HG02610 (cell line): Measurements from ENCODE around the gene PADI6.
"Not testable (repeated sequence)": the region's sequence is repeated elsewhere in the genome, so short reads cannot be mapped to it uniquely, and the experiment has no call there.

Experiments used
- ATAC-seq: cut with Tn5 transposase; IDR thresholded peaks from one replicate; pipeline ENCODE4 v1.9.1; 2021; ENCODE audit warnings: mild to moderate bottlenecking, moderate library complexity; ENCODE audit not compliant: unreplicated experiment

Gene PADI6

DNA sequence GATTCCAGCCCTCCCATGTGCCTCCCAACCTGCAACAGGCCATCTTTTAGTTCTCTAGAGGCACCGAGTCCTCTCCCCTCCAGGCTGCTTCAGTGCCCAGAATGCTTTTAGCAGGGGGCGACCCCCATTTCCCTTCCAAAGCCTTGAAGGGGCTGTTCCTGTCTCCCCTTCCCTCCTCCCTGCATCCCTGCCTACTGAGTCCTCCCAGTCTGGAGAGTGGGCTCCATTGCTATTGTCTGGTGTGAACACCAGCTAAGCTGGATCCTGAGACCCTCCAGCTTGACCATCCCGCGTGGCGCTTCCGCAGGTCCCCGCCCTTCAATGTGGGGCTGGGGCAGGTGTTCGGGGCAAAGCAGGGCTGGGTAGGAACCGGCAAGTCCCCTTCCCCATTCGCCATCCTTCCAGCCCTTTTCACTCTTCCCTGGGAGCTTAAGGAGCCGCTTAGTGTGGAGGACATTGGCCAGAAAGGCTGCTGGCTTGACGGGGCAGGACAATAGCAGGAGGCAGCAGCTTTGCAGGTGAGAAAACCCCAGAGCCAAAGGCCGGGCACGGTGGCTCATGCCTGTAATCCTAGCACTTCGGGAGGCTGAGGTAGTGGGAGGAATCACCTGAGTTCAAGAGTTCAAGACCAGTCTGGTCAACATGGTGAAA, 32.2 kb downstream of the PADI6 start:
- no peak for ATAC-seq

DNA sequence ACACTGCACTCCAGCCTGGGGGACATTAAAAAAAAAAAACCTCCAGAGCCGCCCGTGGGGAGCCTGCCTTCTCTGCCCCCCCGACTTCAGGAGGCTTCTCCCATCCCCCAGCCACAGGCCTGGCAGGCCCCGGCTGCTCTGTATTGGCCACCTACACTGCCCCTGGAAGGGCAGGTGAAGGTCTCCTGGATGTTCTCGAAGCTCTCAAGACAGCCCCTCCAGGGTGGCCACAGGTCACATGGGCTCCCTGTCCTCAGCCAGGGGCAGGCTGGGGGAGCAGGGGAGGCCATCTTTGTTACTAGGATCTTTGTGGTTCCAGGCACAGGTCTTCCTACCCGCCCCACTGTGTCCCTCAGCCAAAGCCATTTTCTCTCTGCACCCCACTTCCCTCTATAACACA, 32.8 kb downstream of the PADI6 start:
- ATAC-seq: no peak

DNA sequence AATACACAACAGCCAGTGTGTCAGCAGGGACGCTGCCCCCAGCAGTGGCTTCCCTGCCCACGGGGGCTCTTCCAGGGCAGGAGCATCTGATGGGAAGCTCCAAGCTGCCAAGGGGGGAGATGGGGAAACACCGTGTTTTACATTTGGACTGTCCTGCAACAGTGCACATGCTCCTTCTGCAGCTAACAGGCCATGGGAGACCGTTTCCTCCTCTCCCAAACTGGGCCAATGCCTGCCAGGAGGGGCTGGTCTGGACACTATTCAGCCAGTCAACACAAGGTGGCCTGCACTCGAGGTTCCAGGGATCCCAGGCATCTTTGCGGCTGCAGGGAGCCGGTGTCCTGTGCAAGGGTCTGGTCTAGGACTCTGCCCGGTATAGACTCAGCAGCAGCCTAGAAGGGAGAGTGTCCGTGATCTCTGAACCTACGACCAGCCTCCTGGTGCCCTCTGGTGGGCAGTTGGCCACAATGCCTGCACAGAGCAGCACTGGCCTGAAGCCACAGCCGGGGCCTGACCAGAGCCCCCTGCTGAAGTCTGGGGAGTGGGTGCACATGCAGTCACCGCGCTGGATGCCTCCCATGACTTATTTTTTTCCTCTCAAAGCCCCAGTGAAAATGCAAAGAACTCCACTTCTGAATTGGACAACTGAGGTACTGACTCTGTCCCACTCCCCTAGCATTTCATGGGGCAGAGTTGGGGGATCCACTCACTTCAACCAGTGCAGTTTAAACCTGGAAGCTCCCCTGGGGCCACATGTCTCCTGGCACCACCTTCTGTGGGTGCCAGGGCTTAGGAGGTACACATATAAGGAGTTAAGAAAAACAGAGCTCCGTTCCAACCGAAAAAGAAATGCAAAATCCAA, 34.1 kb downstream of the PADI6 start:
- no peak for ATAC-seq

DNA sequence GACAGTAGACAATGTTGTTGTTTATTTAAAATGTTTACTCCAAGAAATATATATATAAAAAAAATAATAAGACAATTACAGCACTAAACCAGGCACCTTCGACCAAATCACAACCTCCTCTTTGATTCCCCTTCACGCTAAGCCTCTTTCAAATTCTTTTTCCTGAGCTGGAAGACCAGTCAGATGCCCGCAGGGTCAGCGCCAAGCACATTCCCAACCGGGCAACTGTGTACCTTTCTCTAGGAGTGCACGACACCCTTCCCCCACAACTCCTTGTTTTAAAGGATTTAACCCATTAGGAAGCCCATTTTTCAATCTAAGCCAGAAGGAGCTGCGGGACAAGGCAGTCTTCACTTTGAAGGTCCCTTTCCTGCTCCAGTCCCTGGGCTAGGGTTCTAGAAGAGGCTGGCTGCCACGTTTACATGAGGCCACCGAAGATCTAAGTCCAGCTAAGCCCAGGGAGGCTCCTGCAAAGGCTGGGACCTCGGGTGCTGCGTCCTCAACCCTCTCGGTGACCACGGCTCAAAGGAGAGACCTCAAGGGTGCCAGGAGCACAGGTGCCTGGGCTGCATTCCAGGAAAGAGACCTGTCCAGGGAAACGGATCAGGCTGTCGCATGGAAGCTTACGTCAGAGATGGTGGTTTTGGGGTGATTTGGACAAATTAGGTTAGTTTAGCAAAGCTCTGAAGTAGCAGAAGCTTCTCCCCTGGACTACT, 34.9 kb downstream of the PADI6 start:
- ATAC-seq: not testable (repeated sequence)

DNA sequence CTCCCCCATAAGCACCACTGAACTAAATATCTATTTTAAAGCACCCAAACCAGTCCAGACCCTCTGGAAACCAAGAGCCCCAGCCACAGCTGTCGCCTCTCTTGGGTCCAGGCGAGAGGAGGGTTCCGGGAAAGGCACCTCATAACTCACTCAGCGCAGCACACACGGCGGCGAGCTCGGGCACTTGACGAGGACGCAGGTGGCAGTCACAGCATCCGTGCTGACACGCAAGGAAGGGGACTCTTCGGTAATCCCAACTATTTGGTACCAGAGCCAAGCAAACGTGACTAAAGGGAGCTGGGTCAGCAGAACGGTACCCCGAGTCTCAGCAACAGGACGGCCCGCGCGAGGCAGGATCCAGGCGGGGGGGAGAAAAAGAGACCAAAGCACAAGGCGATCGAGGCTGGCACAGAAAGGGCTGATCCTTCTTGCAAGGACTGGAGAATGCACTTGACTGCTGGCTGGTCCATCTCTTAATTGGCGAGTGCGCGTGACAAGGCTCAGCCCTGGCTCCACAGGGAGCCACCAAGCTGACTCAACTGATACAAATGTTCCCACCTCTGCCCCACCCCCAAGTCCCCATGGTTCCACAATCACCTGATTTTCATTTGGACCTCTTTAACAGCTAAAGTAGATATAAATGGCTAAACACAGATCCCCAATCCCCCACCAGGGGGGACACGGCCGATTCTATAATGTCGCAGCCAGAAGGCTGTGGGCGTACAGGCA, 36.0 kb downstream of the PADI6 start:
- not testable (repeated sequence) for ATAC-seq

DNA sequence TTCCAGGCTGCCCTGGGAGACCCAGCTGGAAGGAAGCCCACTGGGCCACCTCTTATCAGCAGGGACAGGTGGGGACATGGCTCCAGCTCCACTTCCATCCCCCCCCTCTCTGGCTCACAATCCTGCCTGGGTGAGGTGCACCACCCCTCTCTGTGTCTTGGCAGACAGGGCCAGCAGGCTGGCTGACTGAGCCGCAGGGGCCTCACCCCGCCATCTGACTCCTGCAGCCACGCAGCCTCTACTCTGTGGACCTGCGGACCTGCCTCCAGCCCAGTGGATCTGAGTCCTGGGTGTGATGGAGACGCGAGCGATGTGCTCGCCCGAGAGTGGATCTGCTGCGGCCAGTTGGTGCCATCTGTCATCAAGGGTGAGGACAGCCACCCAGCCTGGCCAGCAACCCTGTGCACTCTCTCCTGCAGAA, 37.4 kb downstream of the PADI6 start:
- no peak for ATAC-seq

DNA sequence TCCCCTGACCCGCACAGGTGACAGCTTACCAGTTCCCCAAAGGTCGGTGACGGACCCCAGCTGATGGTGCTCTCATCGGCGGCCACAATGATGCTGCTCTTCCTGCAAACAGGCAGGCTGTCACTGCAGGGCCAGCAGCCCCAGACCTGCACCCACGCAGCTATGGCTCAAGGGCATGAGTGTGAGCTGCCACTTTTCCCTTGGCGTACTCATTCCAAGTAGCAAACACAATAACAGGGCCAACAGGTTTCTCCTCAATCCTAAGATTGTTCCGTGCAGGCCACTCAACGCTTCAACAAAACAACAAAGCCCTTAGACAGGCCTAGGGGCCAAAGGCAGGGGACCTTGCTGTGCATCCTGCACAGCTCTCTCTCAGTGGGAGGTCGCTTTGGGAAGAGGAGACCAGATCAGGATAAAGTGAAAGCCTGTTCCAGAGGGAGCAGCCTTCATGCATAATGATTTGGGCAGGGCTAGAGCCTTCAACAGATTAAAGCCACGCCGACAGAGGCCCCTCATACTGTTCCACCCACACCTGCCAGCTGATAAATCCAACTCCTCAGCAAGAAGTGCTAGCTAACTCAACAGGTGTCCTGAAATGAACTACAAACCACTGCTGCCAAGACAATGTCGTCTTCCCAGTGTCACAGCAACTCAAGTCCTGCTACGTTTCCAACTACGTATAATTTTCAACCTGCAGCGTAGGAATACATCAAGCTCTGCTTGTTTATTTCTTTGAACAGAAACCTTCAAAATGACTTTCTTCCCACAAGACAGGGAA, 40.3 kb downstream of the PADI6 start:
- no peak for ATAC-seq

DNA sequence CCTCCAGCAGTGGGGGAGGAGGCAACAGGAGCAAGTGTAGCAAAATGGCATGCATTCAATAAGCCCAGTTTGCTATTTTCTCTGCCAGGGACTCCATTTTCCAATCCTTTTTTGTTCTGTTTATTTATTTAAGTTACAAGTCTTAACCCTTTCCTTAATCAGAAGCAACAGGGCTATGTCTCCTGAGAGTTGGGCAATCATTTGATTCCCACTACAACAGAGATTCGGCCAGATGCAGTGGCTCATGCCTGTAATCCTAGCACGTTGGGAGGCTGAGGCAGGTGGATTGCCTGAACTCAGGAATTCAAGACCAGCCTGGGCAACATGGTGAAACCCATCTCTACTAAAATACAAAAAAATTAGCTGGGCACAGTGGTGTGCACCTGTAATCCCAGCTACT, 42.0 kb downstream of the PADI6 start:
- no peak for ATAC-seq

DNA sequence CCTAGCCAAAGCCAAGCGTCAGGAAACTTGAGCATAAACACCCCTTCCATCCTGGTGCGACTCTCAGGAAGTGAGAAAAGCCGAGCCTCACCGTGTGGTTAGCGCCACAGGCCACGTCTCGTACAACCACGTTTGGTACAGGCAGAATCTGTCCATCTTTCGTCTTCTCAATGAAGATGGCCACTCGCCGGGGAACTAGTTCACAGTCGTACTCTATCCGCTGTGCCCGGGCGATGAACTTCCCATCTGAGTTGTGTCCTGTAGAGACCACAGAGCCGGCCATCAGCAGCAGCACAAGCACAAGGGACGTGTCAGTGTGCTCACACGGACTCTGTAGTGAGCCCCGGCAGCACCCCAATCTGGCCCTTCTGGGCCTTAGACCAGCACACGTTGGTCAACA, 44.4 kb downstream of the PADI6 start:
- no peak for ATAC-seq

DNA sequence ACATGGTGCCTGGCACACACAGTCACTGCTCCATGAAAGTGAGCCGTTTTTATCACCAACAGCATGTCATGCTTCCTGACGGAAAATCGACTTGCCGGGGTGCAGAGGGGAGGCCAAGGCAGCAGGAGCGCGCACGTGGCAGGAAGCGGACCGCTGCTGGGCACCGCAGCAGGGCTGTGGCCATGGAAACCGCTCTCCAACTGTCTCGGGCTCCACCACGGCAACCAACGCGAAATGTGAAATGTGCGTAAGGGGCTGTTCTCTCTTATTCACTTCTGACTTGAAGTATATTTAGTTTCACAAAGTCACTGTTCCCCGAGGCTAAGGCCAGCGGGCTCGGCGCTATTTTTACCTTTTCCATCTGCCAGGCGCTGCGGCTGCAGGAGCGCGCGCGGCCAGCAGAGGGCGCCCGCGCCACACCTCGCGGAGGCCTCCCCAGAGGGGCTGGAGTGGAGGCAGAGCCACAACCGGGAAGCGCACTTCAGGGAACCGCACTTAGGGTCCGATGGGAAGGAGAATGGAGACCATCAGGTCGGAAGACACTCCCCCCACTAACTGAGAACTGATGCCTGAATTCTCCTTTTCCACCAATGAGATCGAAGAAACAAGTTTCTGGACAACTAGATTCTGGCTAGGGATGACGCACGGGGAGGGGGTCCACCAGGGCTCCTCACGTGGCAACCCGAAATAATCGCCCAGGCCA, 47.8 kb downstream of the PADI6 start:
- ATAC-seq: no peak

DNA sequence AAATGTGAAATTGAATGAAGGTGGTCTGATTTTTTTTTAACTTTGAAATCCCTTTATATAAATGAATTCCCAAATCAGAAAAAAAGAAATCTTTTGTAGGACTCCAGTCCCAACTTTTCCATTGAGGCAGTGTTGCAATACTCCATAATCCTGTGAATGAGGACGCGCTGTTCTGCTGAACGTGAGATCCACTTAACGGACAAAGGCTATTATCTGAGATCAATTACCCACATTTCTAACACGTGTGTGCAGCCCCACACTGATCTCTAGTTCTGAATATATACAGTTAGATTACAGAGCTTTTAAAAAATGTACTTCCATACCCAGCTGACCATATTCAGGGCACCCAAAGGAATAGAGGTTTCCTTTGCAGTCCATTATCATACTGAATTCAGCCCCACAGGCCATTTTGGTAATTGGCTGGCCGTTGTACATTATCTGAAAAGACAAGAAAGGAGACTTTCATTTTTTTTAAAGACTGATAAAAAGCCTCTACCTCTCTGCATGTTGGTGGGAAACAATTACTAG, 48.5 kb downstream of the PADI6 start:
- no peak for ATAC-seq

DNA sequence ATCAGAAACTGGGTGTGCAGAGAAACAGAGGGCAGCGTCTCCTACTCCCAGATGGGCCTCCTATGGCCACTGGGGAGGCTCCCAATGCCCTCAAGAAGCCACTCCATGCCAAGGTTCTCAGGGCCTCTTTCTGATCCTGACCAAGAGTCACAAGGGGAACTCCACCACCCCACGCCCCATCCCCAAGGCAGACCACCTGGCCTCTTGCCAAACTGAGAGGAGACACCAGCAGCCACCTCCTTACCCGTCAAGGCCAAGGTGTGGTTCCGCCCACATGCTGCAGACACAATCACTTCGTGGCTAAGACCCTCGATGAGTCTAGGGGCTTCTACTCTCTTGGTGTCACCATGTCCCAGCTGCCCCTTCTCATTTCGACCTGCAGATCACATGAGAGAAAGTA, 50.5 kb downstream of the PADI6 start:
- no peak for ATAC-seq

DNA sequence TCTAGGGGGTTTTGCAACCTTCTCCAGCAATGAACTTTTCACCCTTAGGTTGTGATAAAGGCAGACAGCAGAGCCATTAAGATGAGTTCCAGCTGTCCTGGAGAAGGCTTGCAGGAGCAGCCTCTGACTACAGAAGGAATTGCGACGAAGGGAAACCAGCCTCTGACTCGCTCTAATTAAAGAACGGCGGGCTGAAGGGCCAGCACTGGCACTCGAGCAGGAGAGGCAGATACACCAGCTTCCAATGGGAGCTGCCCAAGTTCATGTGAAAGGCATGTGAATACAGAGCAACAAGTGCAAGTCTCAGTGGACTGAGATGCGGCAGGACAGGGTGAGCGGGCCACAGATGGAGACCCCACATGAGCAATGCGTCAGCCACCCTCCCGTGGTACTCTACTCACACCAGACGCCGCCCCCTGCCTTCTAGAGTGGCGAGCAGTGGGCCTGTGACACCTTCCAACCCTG, 51.8 kb downstream of the PADI6 start:
- no peak for ATAC-seq

DNA sequence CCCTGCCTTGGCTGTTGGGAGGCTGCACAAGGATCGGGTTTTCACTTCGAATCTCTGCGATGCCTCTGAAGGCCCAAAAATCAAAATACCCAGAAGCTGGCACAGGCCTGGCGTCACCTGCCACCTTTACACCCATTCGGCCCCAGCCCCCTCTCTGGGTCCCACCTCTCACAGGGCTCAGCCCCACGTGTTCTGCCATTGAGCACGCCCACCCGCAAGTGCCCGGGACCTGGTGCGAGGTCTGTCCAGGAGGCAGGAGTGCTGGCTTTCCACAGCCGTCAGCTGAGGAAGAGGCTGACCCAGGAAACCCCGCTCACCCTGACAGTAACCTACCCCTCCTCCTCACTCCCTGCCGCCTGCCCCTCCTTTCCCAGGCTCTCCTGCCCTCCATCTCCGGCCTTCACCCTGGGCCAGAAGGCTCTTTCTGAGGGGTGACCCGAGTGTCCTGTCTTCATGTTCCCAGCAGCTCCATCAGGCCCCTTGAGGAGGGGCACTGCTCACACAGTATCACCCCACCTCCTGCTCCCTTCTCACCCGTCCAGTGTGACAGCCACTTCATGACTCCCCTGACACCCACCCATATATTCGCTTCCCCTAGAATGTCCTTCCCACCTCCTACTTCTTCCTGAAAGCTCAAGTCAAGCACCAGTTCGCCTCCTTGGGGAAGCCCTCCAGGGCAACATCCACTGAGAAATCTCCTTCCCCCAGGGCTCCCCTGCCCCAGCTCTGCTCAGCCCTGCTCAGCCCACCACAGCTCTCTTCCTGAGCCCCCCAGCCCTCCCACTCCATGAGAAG, 54.0 kb downstream of the PADI6 start:
- no peak for ATAC-seq

DNA sequence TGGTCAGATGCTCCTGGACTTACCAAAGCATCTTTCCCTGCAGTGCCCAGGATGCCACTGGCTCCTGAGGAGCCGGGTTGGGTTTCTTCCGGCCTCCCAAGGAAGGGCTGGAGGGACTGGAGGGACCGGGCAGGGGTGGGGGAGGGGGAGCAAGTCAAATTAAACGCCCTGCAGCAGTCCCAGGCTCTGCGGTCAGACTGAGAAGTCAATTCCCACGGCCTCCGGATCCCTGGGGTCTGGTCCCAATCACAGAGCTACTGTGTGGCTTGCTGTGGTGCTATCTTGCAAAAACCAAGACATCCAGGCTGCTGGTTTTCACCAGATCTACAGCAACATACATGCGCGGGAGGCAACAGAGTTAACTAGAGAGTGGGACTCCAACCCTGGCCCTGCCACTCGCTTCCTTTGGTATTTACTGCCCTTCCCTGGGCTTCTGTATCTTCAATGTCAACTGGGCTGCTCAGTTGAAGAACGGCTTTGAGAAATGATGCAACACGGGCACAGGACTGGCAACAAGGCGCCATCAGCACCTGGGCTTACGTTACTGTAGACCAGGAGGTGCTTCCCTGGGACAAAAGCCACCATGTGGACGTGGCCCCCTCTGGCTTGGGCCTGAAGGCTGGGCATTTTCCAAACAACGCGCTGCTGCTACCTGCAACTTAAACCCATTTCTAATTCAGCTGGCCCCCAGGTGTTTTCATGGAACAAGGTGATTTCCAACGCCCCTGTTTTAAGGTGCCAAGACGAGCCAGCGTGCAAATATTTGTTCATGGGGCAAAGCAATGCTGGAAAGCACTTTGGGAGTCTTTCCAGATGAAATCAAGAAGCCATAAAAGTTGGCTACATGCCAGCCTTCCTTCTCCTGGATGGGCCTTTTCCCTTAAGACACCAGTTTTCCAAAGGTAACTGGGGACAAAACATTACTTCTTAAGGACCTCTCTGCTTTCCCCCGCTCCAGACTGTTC, 56.0 kb downstream of the PADI6 start:
- ATAC-seq: no peak

DNA sequence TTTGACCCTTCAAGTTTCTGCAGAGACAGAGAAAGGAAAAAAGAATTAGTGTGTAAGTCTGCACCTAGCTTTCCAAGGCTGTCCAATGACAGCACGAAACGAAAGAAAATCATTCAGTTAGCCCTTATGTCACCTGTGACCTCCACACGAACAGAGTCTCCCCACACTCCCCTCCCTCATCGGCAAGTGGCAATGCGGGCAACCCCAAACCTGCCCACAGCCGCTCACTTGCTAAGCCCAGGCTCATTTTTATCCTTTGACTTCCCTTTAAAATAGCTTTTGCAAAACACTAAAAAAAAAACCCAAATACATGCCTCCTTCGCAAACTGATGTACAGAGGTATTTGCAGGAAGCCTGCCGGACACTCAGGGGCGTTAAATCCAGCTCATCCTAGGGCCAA, 57.2 kb downstream of the PADI6 start:
- no peak for ATAC-seq

DNA sequence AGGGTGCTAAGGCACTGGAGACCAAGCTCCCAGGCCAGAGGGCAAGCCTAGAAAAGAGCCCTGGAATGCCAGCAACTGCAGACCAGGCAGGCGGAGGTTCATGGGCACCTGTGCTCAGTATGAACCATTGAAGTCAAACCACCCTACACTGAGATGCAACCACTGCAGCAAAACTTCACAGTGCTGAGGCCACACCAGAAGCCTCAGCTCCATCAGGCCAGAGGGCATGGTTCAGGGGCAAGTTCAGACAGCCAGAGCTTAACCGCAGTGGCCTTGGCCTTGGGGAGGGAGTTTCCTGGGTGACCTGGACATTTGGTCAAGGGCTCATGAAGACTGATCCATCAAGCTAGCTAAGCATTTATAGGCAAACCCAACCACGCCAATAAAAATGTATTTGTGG, 60.4 kb downstream of the PADI6 start:
- ATAC-seq: no peak
